Measurements from ENCODE around the gene LCOR. TPM values are rescaled to one million over a fixed set of nuclear protein-coding genes. Genes with fewer than 3 reads are reported as not detected.

LCOR gene
- total RNA-seq, 4 donors from 2014 or later: 9.2 to 20.0 (median 14.6) TPM

GRCh38 chr10:97019213-97019844, 187.2 kb downstream of the LCOR start:
- DNase-seq (no peak), ATAC-seq (no peak)
- H3K4me3 ChIP-seq: no peak overlapping the region
- no peaks in the 10 kb centered on the region for H3K36me3 ChIP-seq
- H3K27ac ChIP-seq: peak overlapping the region in 2 of 4 donors; percentile 92 to 96
- TF ChIP-seq POLR2A (IDR thresholded peaks at IDR 0.05) (no peak), CTCF (IDR thresholded peaks at IDR 0.05 in 4 of 5, conservative IDR thresholded peaks at IDR 0.05 in 1 of 5) (no peak)
- H3K27me3 ChIP-seq: no peaks in the 10 kb centered on the region
- in situ Hi-C loops (cut with MboI; ENCODE audit: low sequenced_read_pairs in 4 of 4) (no loop called here), intact Hi-C loops (cut with DNase I; ENCODE audit: low total_unique reads) (no loop called here)
- peaks cover 38 to 40% of the 10 kb centered on the region in 2 donors for H3K4me1 ChIP-seq
- no peaks in the 10 kb centered on the region for H3K9me3 ChIP-seq

- in situ Hi-C loops (cut with MboI; ENCODE audit: low sequenced_read_pairs in 4 of 4) (loop anchor here in 3 of 4 donors (10.0 kb wide), 3 partner anchors 106 to 256 kb away; partner anchors contain the start of gene LCOR (in 1 of the 3)), intact Hi-C loops (cut with DNase I; ENCODE audit: low total_unique reads) (no loop called here)
- H3K9me3 ChIP-seq: no peaks in the 10 kb centered on the region
- peak overlapping the region; percentile 15 to 35 (median 21) for H3K4me3 ChIP-seq
- H3K27me3 ChIP-seq: no peaks in the 10 kb centered on the region
- peak; percentile 78 for ATAC-seq
- DNase-seq: peak; percentile 33 to 83
- H3K27ac ChIP-seq: peak overlapping the region; percentile 81 to 96 (median 88)
- H3K4me1 ChIP-seq: peaks cover 40 to 42% of the 10 kb centered on the region in 2 donors
- TF ChIP-seq CTCF (IDR thresholded peaks at IDR 0.05 in 4 of 5, conservative IDR thresholded peaks at IDR 0.05 in 1 of 5): no peak
- peak in 1 of 2 donors; percentile 21 for TF ChIP-seq POLR2A (IDR thresholded peaks at IDR 0.05)
- H3K36me3 ChIP-seq: no peaks in the 10 kb centered on the region
Observed at GRCh38 chr10:97020452-97021400, 188.6 kb downstream of the LCOR start.

- H3K27me3 ChIP-seq: no peaks in the 10 kb centered on the region
- DNase-seq (no peak), ATAC-seq (no peak)
- in situ Hi-C loops (cut with MboI; ENCODE audit: low sequenced_read_pairs in 4 of 4) (loop anchor here in 3 of 4 donors (10.0 kb wide), 3 partner anchors 108 to 258 kb away; partner anchors contain the start of gene LCOR (in 1 of the 3)), intact Hi-C loops (cut with DNase I; ENCODE audit: low total_unique reads) (no loop called here)
- H3K9me3 ChIP-seq: no peaks in the 10 kb centered on the region
- H3K4me3 ChIP-seq: no peak overlapping the region
- H3K27ac ChIP-seq: peak overlapping the region; percentile 79 to 96 (median 88)
- peaks cover 41 to 44% of the 10 kb centered on the region in 2 donors for H3K4me1 ChIP-seq
- H3K36me3 ChIP-seq: no peaks in the 10 kb centered on the region
- TF ChIP-seq POLR2A (IDR thresholded peaks at IDR 0.05): no peak
- TF ChIP-seq CTCF (IDR thresholded peaks at IDR 0.05 in 4 of 5, conservative IDR thresholded peaks at IDR 0.05 in 1 of 5): no peak
Observed at GRCh38 chr10:97022616-97023015, 190.5 kb downstream of the LCOR start.

- Histone ChIP-seq H3K27ac (peak overlapping the region; percentile 79 to 96 (median 88)), H3K4me1 (peaks cover 41 to 44% of the 10 kb centered on the region in 2 donors), H3K36me3 (no peaks in the 10 kb centered on the region), H3K9me3 (no peaks in the 10 kb centered on the region), H3K27me3 (no peaks in the 10 kb centered on the region), H3K4me3 (no peak overlapping the region)
- intact Hi-C loops (cut with DNase I; ENCODE audit: low total_unique reads): loop anchor here (2.0 kb wide), 2 partner anchors 75 to 191 kb away; partner anchors contain the start of gene LCOR
- DNase-seq: no peak
- no peak for TF ChIP-seq CTCF (IDR thresholded peaks at IDR 0.05 in 4 of 5, conservative IDR thresholded peaks at IDR 0.05 in 1 of 5)
- no peak for TF ChIP-seq POLR2A (IDR thresholded peaks at IDR 0.05)
- no peak for ATAC-seq
- in situ Hi-C loops (cut with MboI; ENCODE audit: low sequenced_read_pairs in 4 of 4): loop anchor here in 3 of 4 donors (10.0 kb wide), 3 partner anchors 109 to 259 kb away; partner anchors contain the start of gene LCOR (in 1 of the 3)
Observed at GRCh38 chr10:97023401-97024167, 191.5 kb downstream of the LCOR start.
